Loucy (cell line): ENCODE data around the gene ADCY2.

Experiments used
- H2AFZ ChIP-seq: fragments of 200-600 bp; sonication (generic); 2 replicates; pipeline ENCODE4 v1.6.0; 2016; ENCODE audit warnings: antibody characterized with exemption, mild to moderate bottlenecking, low read length, moderate library complexity
- H3F3A ChIP-seq: fragments of 200-600 bp; 2 replicates; pipeline ENCODE4 v1.6.0; 2016; ENCODE audit warnings: antibody characterized with exemption, low read depth, mild to moderate bottlenecking
- H3K27me3 ChIP-seq: fragments of 200-600 bp; sonication (generic); 2 replicates; pipeline ENCODE4 v1.6.1; 2014; ENCODE audit warnings: low read length, mild to moderate bottlenecking; ENCODE audit not compliant: insufficient read depth, poor library complexity, severe bottlenecking
- H3K36me3 ChIP-seq: fragments of 200-600 bp; sonication (generic); 2 replicates; pipeline ENCODE4 v1.6.1; 2016; ENCODE audit warnings: low read length; ENCODE audit not compliant: insufficient read depth
- H3K4me1 ChIP-seq: fragments of 200-600 bp; sonication (generic); 2 replicates; pipeline ENCODE4 v1.5.1; 2014; ENCODE audit warnings: low read length, mild to moderate bottlenecking; ENCODE audit not compliant: insufficient read depth, poor library complexity, severe bottlenecking
- H3K4me2 ChIP-seq: fragments of 200-600 bp; sonication (generic); 2 replicates; pipeline ENCODE4 v1.6.0; 2014; ENCODE audit warnings: antibody characterized with exemption, low read length, low read depth, mild to moderate bottlenecking; ENCODE audit not compliant: poor library complexity, severe bottlenecking
- H3K4me3 ChIP-seq: fragments of 200-600 bp; sonication (generic); 2 replicates; pipeline ENCODE4 v1.5.1; 2014; ENCODE audit warnings: low read length, mild to moderate bottlenecking, mixed read lengths; ENCODE audit not compliant: poor library complexity, severe bottlenecking
- H3K79me2 ChIP-seq: fragments of 200-600 bp; sonication (generic); 2 replicates; pipeline ENCODE4 v1.6.1; 2014; ENCODE audit warnings: low read length; ENCODE audit not compliant: insufficient read depth
- H3K9ac ChIP-seq: fragments of 200-600 bp; sonication (generic); 2 replicates; pipeline ENCODE4 v1.6.0; 2014; ENCODE audit warnings: mild to moderate bottlenecking, low read depth, low read length, moderate library complexity; ENCODE audit not compliant: poor library complexity, severe bottlenecking
- H3K9me2 ChIP-seq: fragments of 200-600 bp; sonication (generic); replicated peaks from 2 replicates; pipeline ENCODE4 v1.6.1; 2016; ENCODE audit warnings: low read depth, low read length, mixed read lengths
- H3K9me3 ChIP-seq: fragments of 200-600 bp; sonication (generic); 2 replicates; pipeline ENCODE4 v1.6.1; 2014; ENCODE audit warnings: mild to moderate bottlenecking, antibody characterized with exemption, low read length, low read depth; ENCODE audit not compliant: insufficient read depth
- H4K20me1 ChIP-seq: fragments of 200-600 bp; sonication (generic); 2 replicates; pipeline ENCODE4 v1.6.0; 2014; ENCODE audit warnings: antibody characterized with exemption, low read length, mild to moderate bottlenecking; ENCODE audit not compliant: insufficient read depth, poor library complexity, severe bottlenecking
- CTCF ChIP-seq: fragments of 200-600 bp; sonication (generic); conservative IDR thresholded peaks from 2 replicates; pipeline ENCODE4 v1.5.1; 2014; ENCODE audit warnings: mild to moderate bottlenecking, antibody characterized with exemption, low read length
- EZH2phosphoT487 ChIP-seq: fragments of 200-600 bp; IDR thresholded peaks from 2 replicates; pipeline ENCODE4 v1.6.1; 2018; ENCODE audit warnings: antibody characterized with exemption, mild to moderate bottlenecking, moderate library complexity, borderline replicate concordance

Gene ADCY2

DNA sequence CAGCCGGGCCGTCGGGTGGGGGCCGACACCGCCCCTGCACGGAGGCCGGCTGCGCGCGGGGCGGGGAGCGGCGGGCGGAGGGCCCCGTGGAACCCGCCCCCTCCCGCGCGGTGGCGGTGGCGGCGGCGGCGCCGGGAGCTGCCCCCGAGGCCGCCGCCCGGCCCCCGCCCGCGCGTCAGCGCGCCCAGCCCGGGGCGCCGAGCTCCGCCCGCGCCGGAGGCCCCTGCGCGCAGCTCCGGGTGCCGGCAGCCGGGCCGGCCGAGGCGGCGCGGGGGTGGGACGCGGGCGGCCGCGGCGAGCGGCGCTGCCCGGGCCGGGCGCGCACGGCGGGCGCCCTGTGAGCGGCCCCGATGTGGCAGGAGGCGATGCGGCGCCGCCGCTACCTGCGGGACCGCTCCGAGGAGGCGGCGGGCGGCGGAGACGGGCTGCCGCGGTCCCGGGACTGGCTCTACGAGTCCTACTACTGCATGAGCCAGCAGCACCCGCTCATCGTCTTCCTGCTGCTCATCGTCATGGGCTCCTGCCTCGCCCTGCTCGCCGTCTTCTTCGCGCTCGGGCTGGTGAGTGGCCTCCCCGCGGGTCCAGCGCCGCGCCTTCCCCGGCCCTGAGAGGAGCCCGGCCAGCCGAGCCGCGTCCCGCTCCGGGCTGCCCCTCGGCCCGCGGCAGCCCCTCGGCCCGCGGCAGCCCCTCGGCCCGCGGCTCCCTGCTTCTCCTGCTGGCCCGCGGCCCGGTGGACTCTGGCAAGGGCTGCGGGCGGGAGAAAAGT is at the start of gene ADCY2:
TSS of gene ADCY2 (plus strand) at position 192 of the 766 bp plus-strand sequence. CDS start at position 351, 159 bp downstream.
- no peaks in the 10 kb centered on the region for H3K36me3 ChIP-seq

GRCh38 chr5:7347377-7347776 is 48.6 kb upstream of the ADCY2 start:
- no peaks in the 10 kb centered on the region for H3F3A ChIP-seq
- no peak overlapping the region for H3K4me2 ChIP-seq

More for the DNA sequence above, at the start of gene ADCY2:
- TF ChIP-seq CTCF (no peak), EZH2phosphoT487 (no peak)
- Histone ChIP-seq H2AFZ (no peak within 1 kb of the TSS), H3F3A (no peaks in the 10 kb centered on the region), H3K9me3 (no peaks in the 10 kb centered on the region), H3K9ac (no peak within 1 kb of the TSS), H3K4me2 (no peak within 1 kb of the TSS), H3K4me1 (no peaks in the 10 kb centered on the region), H3K9me2 (no peaks in the 10 kb centered on the region), H3K79me2 (no peaks in the 10 kb centered on the region), H4K20me1 (no peaks in the 10 kb centered on the region), H3K27me3 (no peaks in the 10 kb centered on the region), H3K4me3 (no peak within 1 kb of the TSS)

DNA sequence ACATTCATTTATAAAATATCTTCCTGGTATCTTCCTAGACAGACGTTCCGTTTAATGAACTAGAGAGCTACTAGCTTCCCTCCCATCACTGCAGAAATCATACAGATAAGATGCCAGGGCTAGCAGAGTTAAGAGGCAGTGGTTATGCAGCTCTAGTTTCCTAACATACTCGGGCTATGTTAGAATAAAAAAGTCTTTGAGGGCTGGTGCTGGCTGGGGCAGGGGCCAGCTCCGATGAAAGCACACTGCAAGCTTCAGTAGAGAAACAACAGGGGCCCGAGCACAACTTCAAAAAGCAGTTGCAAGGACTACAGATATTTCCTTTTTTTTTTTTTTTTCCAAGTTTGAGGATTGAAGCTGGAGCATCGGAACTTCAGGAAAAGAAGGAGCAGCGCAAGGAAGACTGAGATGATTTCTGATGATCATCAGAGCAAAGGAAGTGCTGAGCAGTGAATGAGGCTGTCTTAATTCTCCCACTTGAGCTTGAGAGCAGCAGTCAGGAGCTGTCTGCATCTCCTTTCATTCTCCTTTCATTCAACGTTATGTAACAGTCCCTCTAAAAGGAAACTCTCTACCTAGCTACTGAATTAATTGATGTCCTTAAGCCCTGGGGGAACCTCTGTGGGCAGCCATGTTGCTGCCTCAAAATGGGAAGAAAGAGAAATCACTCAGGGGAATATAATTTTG is 47.6 kb upstream of the ADCY2 start:
- H3F3A ChIP-seq, result no peaks in the 10 kb centered on the region
- no peak overlapping the region for H3K4me3 ChIP-seq
- no peaks in the 10 kb centered on the region for H4K20me1 ChIP-seq
- H3K4me2 ChIP-seq, result no peak overlapping the region
- H2AFZ ChIP-seq, result no peak overlapping the region
- TF ChIP-seq CTCF, result no peak
- no peak for TF ChIP-seq EZH2phosphoT487
- H3K27me3 ChIP-seq, result no peaks in the 10 kb centered on the region
- no peak overlapping the region for H3K9ac ChIP-seq
- H3K4me1 ChIP-seq, result no peaks in the 10 kb centered on the region
- no peaks in the 10 kb centered on the region for H3K36me3 ChIP-seq
- no peaks in the 10 kb centered on the region for H3K79me2 ChIP-seq
- H3K9me3 ChIP-seq, result no peaks in the 10 kb centered on the region; the same call in 1 of the 2 replicates
- no peaks in the 10 kb centered on the region for H3K9me2 ChIP-seq

More at GRCh38 chr5:7347377-7347776, 48.6 kb upstream of the ADCY2 start:
- Histone ChIP-seq H3K79me2 (no peaks in the 10 kb centered on the region), H3K27me3 (no peaks in the 10 kb centered on the region), H2AFZ (no peak overlapping the region), H3K4me3 (no peak overlapping the region), H4K20me1 (no peaks in the 10 kb centered on the region), H3K9me2 (no peaks in the 10 kb centered on the region), H3K9ac (no peak overlapping the region), H3K36me3 (no peaks in the 10 kb centered on the region), H3K9me3 (no peaks in the 10 kb centered on the region; the same call in 1 of the 2 replicates), H3K4me1 (no peaks in the 10 kb centered on the region)
- TF ChIP-seq CTCF, result no peak
- no peak for TF ChIP-seq EZH2phosphoT487
